H1 (cell line): ENCODE measurements around the gene CST7. TPM values are rescaled to one million over a fixed set of nuclear protein-coding genes. Genes with fewer than 3 reads are reported as not detected.

ENCODE experiments used
- CTCF ChIA-PET: fragments of 300-600 bp; sonication (Branson Sonifier 250); formaldehyde crosslinking; loops from one replicate; lab custom pipeline; 2021; ENCODE audit not compliant: partially characterized antibody; lab: Charles Lee
- POLR2A ChIA-PET: fragments of 300-600 bp; sonication (Branson Sonifier 250); formaldehyde crosslinking; loops from one replicate; lab custom pipeline; 2021; ENCODE audit warnings: inconsistent platforms; ENCODE audit not compliant: partially characterized antibody; lab: Charles Lee
- DNase-seq, 2 experiments: peaks; one replicate each; pipeline versions ENCODE4 v3.0.0 to v3.0.0-alpha.2; 2010 to 2022; ENCODE audit warnings: low spot score in 2 of 2, low read depth in 1 of 2, mixed read lengths in 1 of 2
- FAIRE-seq: peaks from 2 replicates; lab custom pipeline; 2011; peaks lifted over from hg19 to GRCh38; lab: Jason Lieb, UNC
- H2AFZ ChIP-seq: 2 replicates; pipeline ENCODE4 v1.8.1; 2012; ENCODE audit warnings: low read length, inconsistent platforms
- H2AK5ac ChIP-seq: 2 replicates; pipeline ENCODE4 v1.6.1; 2013; ENCODE audit warnings: low read depth, low read length
- H2BK120ac ChIP-seq: replicated peaks from 2 replicates; pipeline ENCODE3; 2013; ENCODE audit warnings: low read depth, low read length, inconsistent platforms
- H2BK12ac ChIP-seq: 2 replicates; pipeline ENCODE4 v1.6.1; 2013; ENCODE audit warnings: low read depth, low read length
- H2BK15ac ChIP-seq: 2 replicates; pipeline ENCODE4 v1.6.1; 2013; ENCODE audit warnings: low read length
- H2BK20ac ChIP-seq: 2 replicates; pipeline ENCODE4 v1.6.1; 2013; ENCODE audit warnings: low read length
- H2BK5ac ChIP-seq: 2 replicates; pipeline ENCODE4 v1.6.1; 2013; ENCODE audit warnings: low read depth, low read length
- H3K14ac ChIP-seq: 2 replicates; pipeline ENCODE4 v1.6.1; 2013; ENCODE audit warnings: inconsistent platforms; ENCODE audit not compliant: insufficient read length
- H3K18ac ChIP-seq: 2 replicates; pipeline ENCODE4 v1.6.1; 2013; ENCODE audit warnings: low read length; ENCODE audit errors: extremely low read depth
- H3K23ac ChIP-seq: 2 replicates; pipeline ENCODE4 v1.6.1; 2013; ENCODE audit warnings: inconsistent platforms; ENCODE audit not compliant: insufficient read length
- H3K23me2 ChIP-seq: 2 replicates; pipeline ENCODE4 v1.6.1; 2013; ENCODE audit warnings: low read depth, low read length
- H3K27ac ChIP-seq: 2 replicates; pipeline ENCODE4 v1.6.1; 2011; ENCODE audit warnings: low read depth, low read length, inconsistent platforms
- H3K27me3 ChIP-seq, 4 experiments: replicated peaks in 1 of 4; 1 replicate in 1 of 4; 2 replicates in 3 of 4; pipeline versions ENCODE4 v1.6.1 to v1.8.1; 2011 to 2013; ENCODE audit warnings: low read length in 3 of 4, mild to moderate bottlenecking in 3 of 4, inconsistent platforms in 2 of 4, mixed read lengths in 2 of 4, moderate library complexity in 1 of 4; ENCODE audit not compliant: control insufficient read depth in 3 of 4, insufficient read depth in 3 of 4; ENCODE audit errors: extremely low read depth in 1 of 4
- H3K36me3 ChIP-seq, 4 experiments: 2 replicates each; pipeline versions ENCODE4 v1.6.1 to v1.8.1; 2011 to 2013; ENCODE audit warnings: mild to moderate bottlenecking in 4 of 4, low read length in 3 of 4, moderate library complexity in 2 of 4, control low read depth in 1 of 4, inconsistent platforms in 1 of 4; ENCODE audit not compliant: insufficient read depth in 4 of 4, control insufficient read depth in 2 of 4
- H3K4ac ChIP-seq: replicated peaks from 2 replicates; pipeline ENCODE3; 2013; ENCODE audit warnings: low read length, low read depth, mixed read lengths, inconsistent platforms; ENCODE audit not compliant: insufficient read length
- H3K4me1 ChIP-seq, 4 experiments: replicated peaks in 1 of 4; 1 replicate in 1 of 4; 2 replicates in 3 of 4; pipeline versions ENCODE4 v1.6.1 to v1.8.1; 2011 to 2013; ENCODE audit warnings: low read length in 3 of 4, inconsistent platforms in 2 of 4, mixed read lengths in 1 of 4; ENCODE audit not compliant: insufficient read depth in 4 of 4, control insufficient read depth in 3 of 4
- H3K4me2 ChIP-seq, 2 experiments: 2 replicates each; pipeline versions ENCODE4 v1.6.1 to v1.8.1; 2011 to 2013; ENCODE audit warnings: low read depth in 2 of 2, low read length in 2 of 2, control low read depth in 1 of 2, inconsistent platforms in 1 of 2, mild to moderate bottlenecking in 1 of 2; ENCODE audit not compliant: insufficient read depth in 1 of 2
- H3K4me3 ChIP-seq, 4 experiments: fragments of 200-600, 300-600 bp in 1 of 4; sonication (generic), shearing (Covaris generic), sonication (Bioruptor Twin) in 1 of 4; 2 replicates each; pipeline versions ENCODE4 v1.5.1 to v1.8.1; 2011 to 2016; ENCODE audit warnings: low read length in 4 of 4, low read depth in 3 of 4, control low read depth in 2 of 4, inconsistent platforms in 2 of 4, mild to moderate bottlenecking in 2 of 4, mixed read lengths in 1 of 4, moderate library complexity in 1 of 4; ENCODE audit not compliant: insufficient read depth in 2 of 4; ENCODE audit errors: extremely low read depth in 1 of 4
- H3K56ac ChIP-seq: replicated peaks from 2 replicates; pipeline ENCODE3; 2013; ENCODE audit warnings: low read depth, mild to moderate bottlenecking, mixed read lengths, low read length, inconsistent platforms; ENCODE audit not compliant: insufficient read length
- H3K79me1 ChIP-seq: 2 replicates; pipeline ENCODE4 v1.6.1; 2013; ENCODE audit warnings: low read depth, low read length, control low read depth
- H3K79me2 ChIP-seq, 2 experiments: 2 replicates each; pipeline versions ENCODE4 v1.6.1 to v1.8.1; 2012 to 2013; ENCODE audit warnings: low read length in 2 of 2, mild to moderate bottlenecking in 2 of 2, inconsistent platforms in 1 of 2; ENCODE audit not compliant: insufficient read depth in 2 of 2, control insufficient read depth in 1 of 2
- H3K9ac ChIP-seq, 4 experiments: replicated peaks in 1 of 4; 1 replicate in 1 of 4; 2 replicates in 3 of 4; pipeline versions ENCODE4 v1.6.1 to v1.8.1; 2011 to 2013; ENCODE audit warnings: low read depth in 3 of 4, low read length in 3 of 4, control low read depth in 2 of 4, mild to moderate bottlenecking in 2 of 4, moderate library complexity in 2 of 4, inconsistent platforms in 1 of 4; ENCODE audit errors: extremely low read depth in 1 of 4
- H3K9me3 ChIP-seq, 2 experiments: 2 replicates each; pipeline versions ENCODE4 v1.6.1 to v1.8.1; 2012 to 2013; ENCODE audit warnings: mild to moderate bottlenecking in 2 of 2, moderate library complexity in 2 of 2, control low read depth in 1 of 2, inconsistent platforms in 1 of 2, low read depth in 1 of 2, low read length in 1 of 2, mixed read lengths in 1 of 2; ENCODE audit not compliant: insufficient read depth in 2 of 2
- H4K20me1 ChIP-seq, 2 experiments: replicated peaks in 1 of 2; 2 replicates each; pipeline versions ENCODE3 to v1.8.1; 2011 to 2013; ENCODE audit warnings: inconsistent platforms in 2 of 2, low read length in 2 of 2, mild to moderate bottlenecking in 1 of 2; ENCODE audit not compliant: insufficient read depth in 2 of 2, control insufficient read depth in 1 of 2
- H4K5ac ChIP-seq: 2 replicates; pipeline ENCODE4 v1.6.1; 2013; ENCODE audit warnings: low read length, low read depth, mixed read lengths, inconsistent platforms; ENCODE audit not compliant: insufficient read length
- H4K8ac ChIP-seq: 2 replicates; pipeline ENCODE4 v1.8.0; 2013; ENCODE audit warnings: mild to moderate bottlenecking, moderate library complexity, low read length, inconsistent platforms; ENCODE audit not compliant: insufficient read depth; ENCODE audit errors: extremely low read depth
- H4K91ac ChIP-seq: replicated peaks from 2 replicates; pipeline ENCODE3; 2013; ENCODE audit warnings: low read length, mixed read lengths, inconsistent platforms; ENCODE audit not compliant: insufficient read length
- CEBPB ChIP-seq: IDR thresholded peaks from 2 replicates; pipeline ENCODE4 v1.6.1; 2012; ENCODE audit warnings: low read depth, low read length
- KDM1A ChIP-seq: fragments of 200-600, 300-600 bp; sonication (generic); IDR thresholded peaks from 2 replicates; pipeline ENCODE4 v1.7.1; 2016; ENCODE audit warnings: mild to moderate bottlenecking, low read length, borderline replicate concordance
- SIRT6 ChIP-seq: IDR thresholded peaks from one replicate; pipeline ENCODE4 v1.7.1; 2012; ENCODE audit warnings: low read length, inconsistent platforms
- WGBS, 2 experiments: shearing (Covaris generic) in 1 of 2; methylation state at CpG; one replicate each; pipeline versions ENCODE4 v1.1.6 to v1.1.7; 2013 to 2015; ENCODE audit warnings: low lambda C conversion rate in 2 of 2, mixed read lengths in 2 of 2, inconsistent platforms in 1 of 2, low coverage in 1 of 2, missing lambda C conversion rate in 1 of 2; ENCODE audit not compliant: insufficient replicate concordance in 2 of 2, insufficient coverage in 1 of 2, insufficient read length in 1 of 2; ENCODE audit errors: extremely low coverage in 1 of 2, missing lambda C conversion rate in 1 of 2; 5-methylcytosine and 5-hydroxymethylcytosine counted together
- polyA plus RNA-seq, 7 experiments: library from polyadenylated mRNA; depleted of rRNA in 3 of 7; stranded (reverse) in 5 of 7; unstranded in 2 of 7; fragments of >200 nt in 5 of 7; fragments of 200-250 nt in 2 of 7; gene quantifications; 1 replicate in 5 of 7; 2 replicates in 1 of 7; 4 replicates in 1 of 7; pipeline versions ENCODE4 v1.2.1 to v1.2.3, GENCODE V29; 2011 to 2013; ENCODE audit warnings: missing spikeins in 2 of 7, mixed read lengths in 2 of 7
- total RNA-seq: library from RNA; stranded (reverse); fragmentation: NEBNext Ultra II Directional; extraction: Animal tissue kit (Norgen Biotek cat#: 25700); gene quantifications from 2 replicates; pipeline ENCODE4 v1.2.1, GENCODE V29; 2021
- TF ChIP-seq, protein P1 (sequence below): IDR thresholded peaks from 2 replicates; pipeline ENCODE4 v1.6.1; 2011; ENCODE audit warnings: low read depth, mild to moderate bottlenecking, low read length; ENCODE audit not compliant: insufficient read depth

The CST7 gene
- total and polyA plus RNA-seq, 2 of the 8 experiments (the other 6 are each of a cell fraction or from before 2014, with no cell fraction given) = not detected

DNA sequence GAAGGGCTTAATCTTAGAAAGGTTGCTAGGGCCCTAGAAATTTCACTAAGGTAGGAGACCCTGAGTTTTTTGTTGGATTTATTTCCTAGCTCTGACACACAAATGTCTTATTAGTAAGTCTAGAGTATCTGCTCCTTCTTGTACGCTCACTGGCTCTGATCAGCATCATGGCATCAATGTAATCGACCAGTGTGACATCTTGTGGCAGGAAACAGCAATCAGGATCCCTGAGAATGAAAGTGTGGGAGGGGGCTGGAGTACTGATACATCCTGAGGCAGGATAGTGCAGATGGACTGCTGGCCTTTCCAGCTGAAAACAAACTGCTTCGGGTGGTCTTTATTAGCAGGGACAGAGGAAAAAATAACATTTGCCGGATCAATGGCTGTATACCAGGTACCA, 10.0 kb upstream of the CST7 start:
- Histone ChIP-seq H2AFZ (no peak overlapping the region), H4K8ac (no peak overlapping the region), H3K4me2 (no peak overlapping the region), H3K9ac (no peak overlapping the region), H4K20me1 (no peaks in the 10 kb centered on the region), H3K36me3 (no peaks in the 10 kb centered on the region), H3K14ac (no peak overlapping the region), H2BK20ac (no peak overlapping the region), H3K4me3 (no peak overlapping the region), H4K5ac (no peak overlapping the region), H3K4me1 (no peaks in the 10 kb centered on the region), H3K56ac (no peak overlapping the region), H3K27ac (no peak overlapping the region), H3K27me3 (no peaks in the 10 kb centered on the region), H3K23ac (no peak overlapping the region), H2BK120ac (no peak overlapping the region), H3K4ac (no peak overlapping the region), H3K18ac (no peak overlapping the region), H3K9me3 (peaks cover 8 to 21% of the 10 kb centered on the region in 2 experiments; a peak in 3 of 4 replicates), H3K79me1 (no peaks in the 10 kb centered on the region), H3K23me2 (no peaks in the 10 kb centered on the region), H2BK15ac (no peak overlapping the region), H3K79me2 (no peaks in the 10 kb centered on the region), H2BK12ac (no peak overlapping the region), H2BK5ac (no peak overlapping the region), H4K91ac (no peak overlapping the region), H2AK5ac (no peak overlapping the region)
- 72% methylated on average over 4 of the region's 4 CpGs; no CpG with 5 or more reads in 1 of the 2 experiments for WGBS, 2 experiments
- CTCF ChIA-PET = interaction anchor here (1.8 kb wide), 1 partner anchor 13 kb away, joined by 6 read pairs; no protein-coding TSS in a partner anchor
- TF ChIP-seq SIRT6 = no peak
- TF ChIP-seq CEBPB = no peak
- TF ChIP-seq KDM1A = no peak
- TF ChIP-seq, protein P1, sequence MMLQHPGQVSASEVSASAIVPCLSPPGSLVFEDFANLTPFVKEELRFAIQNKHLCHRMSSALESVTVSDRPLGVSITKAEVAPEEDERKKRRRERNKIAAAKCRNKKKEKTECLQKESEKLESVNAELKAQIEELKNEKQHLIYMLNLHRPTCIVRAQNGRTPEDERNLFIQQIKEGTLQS = no peak
- DNase-seq = no peak
- POLR2A ChIA-PET = no interaction called here
- no peak for FAIRE-seq
